ENCODE results near the gene PTPRT. TPM values are rescaled to one million over a fixed set of nuclear protein-coding genes. Genes with fewer than 3 reads are reported as not detected.

The PTPRT gene
- total and polyA plus RNA-seq, 10 of the 15 experiments (the other 5 are each of a cell fraction or from before 2014, with no cell fraction given): not detected

- Histone ChIP-seq H3K4me1 (ENCODE audit: control insufficient read depth, insufficient read depth, low read length) (no peaks in the 10 kb centered on the region), H3K9ac (ENCODE audit: control insufficient read depth, insufficient read depth, low read length) (no peak overlapping the region), H3K27ac (ENCODE audit: control insufficient read depth, insufficient read depth) (no peak overlapping the region), H3K79me2 (ENCODE audit: control insufficient read depth, insufficient read depth, low read length) (no peaks in the 10 kb centered on the region), H3K27me3 (replicated peaks in 1 of 2; ENCODE audit: control insufficient read depth in 2 of 2, insufficient read depth in 2 of 2, low read length in 1 of 2) (no peaks in the 10 kb centered on the region; a peak in 2 of 4 replicates), H3K36me3 (ENCODE audit: control insufficient read depth in 2 of 2, insufficient read depth in 2 of 2, low read length in 1 of 2) (no peaks in the 10 kb centered on the region), H3K4me3 (no peak overlapping the region), H4K20me1 (ENCODE audit: control insufficient read depth, insufficient read depth) (no peaks in the 10 kb centered on the region), H3K4me2 (ENCODE audit: control insufficient read depth, insufficient read depth) (no peak overlapping the region), H2AFZ (ENCODE audit: control insufficient read depth, low read depth, low read length) (no peak overlapping the region), H3K9me3 (replicated peaks; ENCODE audit: control insufficient read depth, insufficient read depth, low read length) (no peaks in the 10 kb centered on the region)
- ChIA-PET CTCF (no interaction called here), SMC1A (ENCODE audit: uncharacterized antibody, unreplicated experiment) (no interaction called here), POLR2A (no interaction called here), RAD21 (ENCODE audit: unreplicated experiment) (no interaction called here)
- intact Hi-C loops (cut with micrococcal nuclease; ENCODE audit: unreplicated experiment): loop anchor here (10.0 kb wide), 1 partner anchor 206 kb away; no protein-coding TSS in a partner anchor
- ATAC-seq (no peak), FAIRE-seq (no peak), DNase-seq (ENCODE audit: low read depth, low spot score) (no peak)
- BruUV-seq (replicated peaks): no TSS peak
- TF ChIP-seq RAD51 (IDR thresholded peaks at IDR 0.05): no peak
- TF ChIP-seq, protein P1, sequence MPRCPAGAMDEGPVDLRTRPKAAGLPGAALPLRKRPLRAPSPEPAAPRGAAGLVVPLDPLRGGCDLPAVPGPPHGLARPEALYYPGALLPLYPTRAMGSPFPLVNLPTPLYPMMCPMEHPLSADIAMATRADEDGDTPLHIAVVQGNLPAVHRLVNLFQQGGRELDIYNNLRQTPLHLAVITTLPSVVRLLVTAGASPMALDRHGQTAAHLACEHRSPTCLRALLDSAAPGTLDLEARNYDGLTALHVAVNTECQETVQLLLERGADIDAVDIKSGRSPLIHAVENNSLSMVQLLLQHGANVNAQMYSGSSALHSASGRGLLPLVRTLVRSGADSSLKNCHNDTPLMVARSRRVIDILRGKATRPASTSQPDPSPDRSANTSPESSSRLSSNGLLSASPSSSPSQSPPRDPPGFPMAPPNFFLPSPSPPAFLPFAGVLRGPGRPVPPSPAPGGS (IDR thresholded peaks at IDR 0.05; ENCODE audit: borderline replicate concordance, insufficient read depth, low read depth, low read length, poor library complexity, severe bottlenecking): no peak
- no peak for TF ChIP-seq JUNB (IDR thresholded peaks at IDR 0.05)
- no peak for TF ChIP-seq MTA2 (IDR thresholded peaks at IDR 0.05; ENCODE audit: low read depth)
- TF ChIP-seq RELB (IDR thresholded peaks at IDR 0.05; ENCODE audit: low read depth): no peak
- no peak for TF ChIP-seq SMAD5 (IDR thresholded peaks at IDR 0.05; ENCODE audit: low read depth)
- TF ChIP-seq, protein P2, sequence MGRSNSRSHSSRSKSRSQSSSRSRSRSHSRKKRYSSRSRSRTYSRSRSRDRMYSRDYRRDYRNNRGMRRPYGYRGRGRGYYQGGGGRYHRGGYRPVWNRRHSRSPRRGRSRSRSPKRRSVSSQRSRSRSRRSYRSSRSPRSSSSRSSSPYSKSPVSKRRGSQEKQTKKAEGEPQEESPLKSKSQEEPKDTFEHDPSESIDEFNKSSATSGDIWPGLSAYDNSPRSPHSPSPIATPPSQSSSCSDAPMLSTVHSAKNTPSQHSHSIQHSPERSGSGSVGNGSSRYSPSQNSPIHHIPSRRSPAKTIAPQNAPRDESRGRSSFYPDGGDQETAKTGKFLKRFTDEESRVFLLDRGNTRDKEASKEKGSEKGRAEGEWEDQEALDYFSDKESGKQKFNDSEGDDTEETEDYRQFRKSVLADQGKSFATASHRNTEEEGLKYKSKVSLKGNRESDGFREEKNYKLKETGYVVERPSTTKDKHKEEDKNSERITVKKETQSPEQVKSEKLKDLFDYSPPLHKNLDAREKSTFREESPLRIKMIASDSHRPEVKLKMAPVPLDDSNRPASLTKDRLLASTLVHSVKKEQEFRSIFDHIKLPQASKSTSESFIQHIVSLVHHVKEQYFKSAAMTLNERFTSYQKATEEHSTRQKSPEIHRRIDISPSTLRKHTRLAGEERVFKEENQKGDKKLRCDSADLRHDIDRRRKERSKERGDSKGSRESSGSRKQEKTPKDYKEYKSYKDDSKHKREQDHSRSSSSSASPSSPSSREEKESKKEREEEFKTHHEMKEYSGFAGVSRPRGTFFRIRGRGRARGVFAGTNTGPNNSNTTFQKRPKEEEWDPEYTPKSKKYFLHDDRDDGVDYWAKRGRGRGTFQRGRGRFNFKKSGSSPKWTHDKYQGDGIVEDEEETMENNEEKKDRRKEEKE (IDR thresholded peaks at IDR 0.05): no peak
- TF ChIP-seq SREBF1 (IDR thresholded peaks at IDR 0.05; ENCODE audit: low read length): no peak
- TF ChIP-seq CBFB (IDR thresholded peaks at IDR 0.05; ENCODE audit: low read depth): no peak
- TF ChIP-seq EZH2 (IDR thresholded peaks at IDR 0.05; ENCODE audit: borderline replicate concordance, control insufficient read depth, low read depth, low read length): no peak
- in situ Hi-C loops (cut with MboI): no loop called here
- 10% methylated on average over 4 of the region's 4 CpGs for WGBS (ENCODE audit: insufficient coverage, insufficient replicate concordance, low lambda C conversion rate, missing lambda C conversion rate)
Observed at GRCh38 chr20:43198607-43199006, 8.9 kb upstream of the PTPRT start.
